HG03457 (cell line): ENCODE measurements around the gene ACSM4.
"Not testable (repeated sequence)": the region's sequence is repeated elsewhere in the genome, so short reads cannot be mapped to it uniquely, and the experiment has no call there.

Experiments used
- ATAC-seq: cut with Tn5 transposase; IDR thresholded peaks from one replicate; pipeline ENCODE4 v1.9.1; 2021; ENCODE audit warnings: moderate number of reproducible peaks; ENCODE audit not compliant: unreplicated experiment

Gene ACSM4, protein sequence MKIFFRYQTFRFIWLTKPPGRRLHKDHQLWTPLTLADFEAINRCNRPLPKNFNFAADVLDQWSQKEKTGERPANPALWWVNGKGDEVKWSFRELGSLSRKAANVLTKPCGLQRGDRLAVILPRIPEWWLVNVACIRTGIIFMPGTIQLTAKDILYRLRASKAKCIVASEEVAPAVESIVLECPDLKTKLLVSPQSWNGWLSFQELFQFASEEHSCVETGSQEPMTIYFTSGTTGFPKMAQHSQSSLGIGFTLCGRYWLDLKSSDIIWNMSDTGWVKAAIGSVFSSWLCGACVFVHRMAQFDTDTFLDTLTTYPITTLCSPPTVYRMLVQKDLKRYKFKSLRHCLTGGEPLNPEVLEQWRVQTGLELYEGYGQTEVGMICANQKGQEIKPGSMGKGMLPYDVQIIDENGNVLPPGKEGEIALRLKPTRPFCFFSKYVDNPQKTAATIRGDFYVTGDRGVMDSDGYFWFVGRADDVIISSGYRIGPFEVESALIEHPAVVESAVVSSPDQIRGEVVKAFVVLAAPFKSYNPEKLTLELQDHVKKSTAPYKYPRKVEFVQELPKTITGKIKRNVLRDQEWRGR

GRCh38 chr12:7303772-7304171 lies at the start of gene ACSM4:
TSS of gene ACSM4 (plus strand) at chr12:7304072. CDS start at chr12:7304332, 260 bp downstream.
- no peak for ATAC-seq

- ATAC-seq = no peak
Observed at GRCh38 chr12:7259060-7259459, 44.8 kb upstream of the ACSM4 start.

- no peak for ATAC-seq
Observed at GRCh38 chr12:7264538-7264937, 39.3 kb upstream of the ACSM4 start.

- ATAC-seq = no peak
Observed at GRCh38 chr12:7265251-7265650, 38.6 kb upstream of the ACSM4 start.

- no peak for ATAC-seq
Observed at GRCh38 chr12:7269273-7269672, 34.6 kb upstream of the ACSM4 start.

GRCh38 chr12:7271893-7272514 lies 31.9 kb upstream of the ACSM4 start:
- ATAC-seq = no peak

GRCh38 chr12:7275482-7275881 lies 28.4 kb upstream of the ACSM4 start:
- ATAC-seq = not testable (repeated sequence)

GRCh38 chr12:7282844-7283243 lies 21.0 kb upstream of the ACSM4 start:
- no peak for ATAC-seq

DNA sequence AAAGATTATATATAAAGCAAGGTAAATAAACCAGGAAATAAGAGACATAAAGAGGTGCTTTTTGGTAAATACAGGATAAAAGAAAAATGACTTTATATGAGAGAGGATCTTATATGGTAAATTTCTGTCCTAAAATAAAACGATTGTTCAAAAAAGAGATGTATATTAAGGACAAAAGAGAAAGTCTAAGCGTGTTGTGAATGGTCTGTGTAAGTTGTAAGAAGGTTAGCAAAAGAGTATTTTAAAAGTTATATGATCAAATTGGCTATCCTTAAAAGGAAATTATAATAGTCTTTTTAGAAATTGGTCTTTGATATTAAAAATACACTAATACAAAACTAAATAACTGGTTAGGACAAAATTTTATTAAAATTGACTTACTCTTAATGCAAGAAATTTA lies 14.1 kb upstream of the ACSM4 start:
- no peak for ATAC-seq

DNA sequence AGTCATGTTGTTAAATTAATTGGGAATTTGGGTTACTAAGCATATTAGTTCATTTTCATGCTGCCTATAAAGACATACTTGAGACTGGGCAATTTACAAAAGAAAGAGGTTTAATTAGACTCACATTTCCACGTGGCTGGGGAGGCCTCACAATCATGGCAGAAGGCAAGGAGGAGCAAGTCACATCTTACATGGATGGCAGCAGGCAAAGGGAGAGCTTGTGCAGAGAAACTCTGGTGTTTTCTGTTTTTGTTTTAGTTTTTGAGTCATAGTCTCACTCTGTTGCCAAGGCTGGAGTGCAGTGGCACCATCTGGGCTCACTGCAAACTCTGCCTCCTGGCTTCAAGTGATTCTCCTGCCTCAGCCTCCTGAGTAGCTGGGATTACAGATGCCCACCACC lies 13.3 kb upstream of the ACSM4 start:
- not testable (repeated sequence) for ATAC-seq

- no peak for ATAC-seq
Observed at GRCh38 chr12:7292300-7292699, 11.6 kb upstream of the ACSM4 start.

DNA sequence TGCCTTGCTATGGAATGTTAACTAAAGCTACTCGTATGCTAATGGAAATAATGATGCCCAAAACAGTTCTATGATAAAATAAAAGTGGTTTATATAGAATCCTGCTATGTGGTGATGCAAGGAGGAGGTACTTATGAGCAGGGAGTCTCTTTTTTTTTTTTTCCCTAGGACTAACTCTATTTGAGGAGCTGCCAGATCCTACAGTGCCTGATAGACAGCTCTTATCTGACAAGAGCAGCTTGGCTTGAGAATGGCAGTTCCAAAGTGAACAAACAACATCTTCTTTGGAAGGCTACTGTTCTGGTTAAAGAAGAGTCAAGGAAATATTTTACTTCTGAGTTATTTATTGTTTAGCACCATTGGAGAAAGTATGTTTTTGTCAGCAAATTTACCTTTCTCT lies 10.2 kb upstream of the ACSM4 start:
- ATAC-seq = no peak

DNA sequence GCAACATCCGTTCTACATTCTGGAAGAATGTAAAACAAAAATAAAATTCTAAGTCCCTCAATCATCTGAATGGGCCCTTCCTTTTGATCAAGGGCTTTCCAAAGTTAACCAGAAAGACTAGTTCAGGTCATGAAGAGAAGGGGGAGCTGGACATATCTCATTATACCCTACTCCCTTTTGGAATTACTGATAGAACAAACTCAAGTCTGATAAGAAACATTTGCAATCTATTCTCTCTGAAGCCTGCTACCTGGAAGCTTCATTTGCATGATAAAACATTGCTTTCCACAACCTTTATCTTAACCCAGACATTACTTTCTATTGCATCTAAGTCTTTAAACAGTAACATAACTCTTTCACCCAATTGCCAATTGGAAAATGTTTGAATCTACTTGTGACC lies 8.3 kb upstream of the ACSM4 start:
- no peak for ATAC-seq

GRCh38 chr12:7297865-7298264 lies 6.0 kb upstream of the ACSM4 start:
- no peak for ATAC-seq

DNA sequence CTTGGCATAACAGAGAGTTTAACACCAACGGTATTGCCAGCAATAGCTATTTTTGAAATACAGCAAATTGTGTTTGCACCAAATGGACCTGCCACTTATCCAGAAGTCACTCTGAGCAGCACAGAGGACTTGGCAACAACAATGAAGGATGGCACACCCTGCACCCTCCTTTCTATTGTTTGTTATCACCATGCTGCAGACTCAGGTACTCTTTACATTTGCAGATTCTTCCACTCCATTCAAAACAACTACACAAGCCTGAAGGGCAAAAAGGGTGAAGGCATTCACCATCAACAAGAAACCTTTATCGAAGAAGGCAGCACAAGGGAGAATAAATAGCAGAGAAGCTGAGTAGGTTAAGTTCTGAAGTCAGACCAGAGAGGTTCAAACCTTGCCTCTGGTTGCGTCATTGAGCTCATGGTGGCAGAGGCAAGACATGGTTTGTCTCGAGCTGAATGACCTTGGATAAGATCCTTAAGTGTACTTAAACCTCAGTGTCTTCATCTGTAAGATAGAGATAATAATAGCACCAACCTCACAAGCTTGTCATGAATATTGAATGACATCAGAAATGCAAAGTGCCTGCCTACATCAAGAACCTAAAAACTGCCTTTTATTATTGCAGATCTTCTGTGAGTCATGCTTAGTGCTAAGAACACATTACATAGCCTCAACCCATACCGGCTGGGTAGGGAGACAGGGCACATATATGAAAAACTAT lies 1.4 kb upstream of the ACSM4 start:
- no peak for ATAC-seq

GRCh38 chr12:7303230-7303629 lies 642 bp upstream of the ACSM4 start:
- ATAC-seq = no peak

DNA sequence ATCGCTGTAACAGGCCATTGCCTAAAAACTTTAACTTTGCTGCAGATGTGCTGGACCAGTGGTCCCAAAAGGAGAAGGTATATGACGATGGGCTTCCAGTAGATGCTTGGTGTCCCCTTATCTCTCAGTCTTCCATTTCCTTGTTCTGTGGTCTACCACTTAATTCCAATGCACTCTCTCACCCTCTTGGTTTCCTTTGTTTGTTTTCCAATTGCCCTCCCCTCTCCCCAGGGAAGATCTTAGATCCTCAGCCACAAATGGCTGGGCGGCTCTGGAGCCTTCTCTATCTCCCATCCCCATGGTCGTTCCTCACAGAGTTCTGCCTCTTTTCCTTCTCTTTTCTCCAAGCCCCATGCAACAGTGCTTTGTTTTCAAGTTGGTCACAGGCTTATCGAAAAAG lies 584 bp downstream of the ACSM4 start:
- ATAC-seq = no peak

DNA sequence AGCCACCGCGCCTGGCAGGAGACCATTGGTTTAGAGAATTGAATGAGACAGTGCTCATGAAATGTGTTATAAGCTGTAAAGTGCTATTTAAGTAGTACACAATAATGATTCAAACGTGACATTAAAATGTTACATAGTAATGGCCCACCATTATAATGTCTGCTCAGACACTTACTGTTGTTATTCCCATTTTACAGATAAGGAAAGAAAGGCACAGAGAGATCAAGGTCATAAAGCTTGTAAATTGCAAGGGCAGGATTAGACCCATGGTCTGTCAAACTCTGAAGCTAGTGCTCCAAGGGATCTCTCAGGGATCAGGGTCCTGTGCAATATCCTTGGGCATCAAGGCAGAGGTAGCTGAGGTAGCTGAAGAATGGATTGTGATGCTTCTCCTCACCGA lies 6.2 kb downstream of the ACSM4 start:
- no peak for ATAC-seq

GRCh38 chr12:7319930-7320329 lies 16.1 kb downstream of the ACSM4 start:
- no peak for ATAC-seq

DNA sequence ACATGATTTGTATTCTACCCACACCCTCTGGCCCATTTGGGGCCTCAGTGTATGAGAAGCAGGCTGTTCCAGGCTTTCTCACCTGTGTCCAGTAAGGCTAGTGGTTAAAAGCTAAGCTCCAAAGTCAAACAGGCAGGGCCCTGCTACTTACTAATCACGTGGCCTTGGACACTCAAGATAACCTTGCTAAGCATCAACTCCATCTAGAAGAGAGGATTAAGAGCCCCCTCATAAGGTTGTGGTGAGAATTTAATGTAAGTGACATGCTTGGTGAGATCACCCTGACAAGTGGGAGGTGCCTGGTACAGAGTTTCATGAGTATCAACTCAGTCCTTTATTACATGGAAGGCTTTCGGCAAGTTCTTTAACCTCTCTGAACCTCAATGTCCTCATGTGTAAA lies 17.8 kb downstream of the ACSM4 start:
- ATAC-seq = no peak

DNA sequence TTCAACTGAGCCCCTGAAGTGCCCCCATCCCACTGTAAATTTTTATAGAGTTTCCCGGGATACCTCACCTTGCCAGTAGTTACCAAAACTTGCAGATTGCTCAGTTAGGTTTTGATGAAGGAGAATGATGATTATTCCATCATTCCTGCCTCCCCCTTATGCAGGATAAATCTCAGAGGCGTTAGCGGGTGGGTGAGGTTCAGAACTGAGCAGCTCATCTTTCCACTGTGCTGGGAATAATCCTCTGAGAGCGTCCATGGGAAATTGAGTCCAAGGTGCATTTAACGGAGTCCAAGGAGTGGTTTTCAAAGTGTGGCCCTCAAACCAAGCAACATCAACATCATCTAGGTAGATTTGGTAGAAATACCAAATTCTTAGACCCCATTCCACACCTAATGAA lies 18.7 kb downstream of the ACSM4 start:
- ATAC-seq = no peak

DNA sequence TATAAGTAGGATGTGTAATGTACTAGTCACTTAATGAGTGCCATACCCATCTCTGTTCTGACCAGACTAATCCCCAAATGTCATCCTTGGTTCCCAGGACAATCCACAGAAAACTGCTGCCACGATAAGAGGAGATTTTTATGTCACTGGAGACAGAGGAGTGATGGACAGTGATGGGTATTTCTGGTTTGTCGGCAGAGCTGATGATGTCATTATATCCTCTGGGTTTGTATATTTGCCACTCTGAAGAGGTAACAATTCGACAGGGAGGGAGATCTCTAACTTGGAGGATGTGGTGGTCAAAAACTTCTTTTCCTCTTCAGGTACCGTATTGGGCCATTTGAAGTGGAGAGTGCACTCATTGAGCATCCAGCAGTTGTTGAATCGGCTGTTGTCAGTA lies 20.3 kb downstream of the ACSM4 start:
- no peak for ATAC-seq
